Mesothelial cell of epicardium (in vitro differentiated cells): ENCODE results near the gene TMEM43. TPM values are rescaled to one million over a fixed set of nuclear protein-coding genes. Genes with fewer than 3 reads are reported as not detected.
A peak's percentile ranks its signal among the peaks of the same experiment; 100 is the strongest.

Experiments used
- DNase-seq, 2 experiments: peaks; one replicate each; pipeline ENCODE4 v3.0.0; 2021; ENCODE audit warnings: low spot score in 2 of 2; ENCODE audit not compliant: unreplicated experiment in 2 of 2
- H3K27ac Mint-ChIP-seq: 2 replicates; pipeline ENCODE4 v1.8.0; 2021; ENCODE audit warnings: mixed read lengths
- H3K27me3 Mint-ChIP-seq: 2 replicates; pipeline ENCODE4 v1.8.0; 2021; ENCODE audit warnings: low read depth, mixed read lengths
- H3K36me3 Mint-ChIP-seq: 2 replicates; pipeline ENCODE4 v1.8.0; 2021; ENCODE audit warnings: mixed read lengths
- H3K4me1 Mint-ChIP-seq: 2 replicates; pipeline ENCODE4 v1.8.0; 2021; ENCODE audit warnings: mixed read lengths
- H3K4me3 Mint-ChIP-seq: 2 replicates; pipeline ENCODE4 v1.8.0; 2021; ENCODE audit warnings: mild to moderate bottlenecking, moderate library complexity, mixed read lengths
- H3K9me3 Mint-ChIP-seq: 2 replicates; pipeline ENCODE4 v1.8.0; 2021; ENCODE audit warnings: mixed read lengths
- CTCF ChIP-seq: fragments of 200-600 bp; sonication (generic); IDR thresholded peaks from one replicate; pipeline ENCODE4 v1.5.0; 2021; ENCODE audit warnings: antibody characterized with exemption; ENCODE audit not compliant: unreplicated experiment
- total RNA-seq: library from RNA; stranded (reverse); gene quantifications from 3 replicates; pipeline ENCODE4 v1.2.1, GENCODE V29; 2021

Gene TMEM43
- total RNA-seq, 1 donor from 2014 or later, result 50.0 TPM

GRCh38 chr3:14145670-14146380, 21.0 kb downstream of the TMEM43 start:
- no peak overlapping the region for H3K4me3 Mint-ChIP-seq
- peak in 1 of 2 experiments; percentile 31 for DNase-seq
- no peaks in the 10 kb centered on the region for H3K27me3 Mint-ChIP-seq
- TF ChIP-seq CTCF, result no peak
- peaks cover 25% of the 10 kb centered on the region for H3K4me1 Mint-ChIP-seq
- peaks cover 24% of the 10 kb centered on the region for H3K36me3 Mint-ChIP-seq
- H3K27ac Mint-ChIP-seq, result peak overlapping the region; percentile 99
- no peaks in the 10 kb centered on the region for H3K9me3 Mint-ChIP-seq

GRCh38 chr3:14146381-14147065, 21.7 kb downstream of the TMEM43 start:
- Mint-ChIP-seq H3K4me3 (no peak overlapping the region), H3K27me3 (no peaks in the 10 kb centered on the region), H3K36me3 (peaks cover 26% of the 10 kb centered on the region), H3K9me3 (no peaks in the 10 kb centered on the region), H3K27ac (no peak overlapping the region), H3K4me1 (peaks cover 25% of the 10 kb centered on the region)
- TF ChIP-seq CTCF, result no peak
- peak in 1 of 2 experiments; percentile 28 for DNase-seq

- no peaks in the 10 kb centered on the region for H3K27me3 Mint-ChIP-seq
- TF ChIP-seq CTCF, result no peak
- no peaks in the 10 kb centered on the region for H3K9me3 Mint-ChIP-seq
- H3K4me1 Mint-ChIP-seq, result peaks cover 25% of the 10 kb centered on the region
- DNase-seq, result peak in 1 of 2 experiments; percentile 25
- no peak overlapping the region for H3K4me3 Mint-ChIP-seq
- H3K36me3 Mint-ChIP-seq, result peaks cover 22% of the 10 kb centered on the region
- H3K27ac Mint-ChIP-seq, result no peak overlapping the region
Measured at GRCh38 chr3:14147066-14147435, 22.2 kb downstream of the TMEM43 start.

- Mint-ChIP-seq H3K4me1 (peaks cover 22% of the 10 kb centered on the region), H3K27ac (peak overlapping the region; percentile 39), H3K36me3 (peaks cover 27% of the 10 kb centered on the region), H3K27me3 (no peaks in the 10 kb centered on the region), H3K9me3 (no peaks in the 10 kb centered on the region), H3K4me3 (no peak overlapping the region)
- no peak for DNase-seq
- no peak for TF ChIP-seq CTCF
Measured at GRCh38 chr3:14147617-14148016, 22.8 kb downstream of the TMEM43 start.

GRCh38 chr3:14148041-14148985, 23.5 kb downstream of the TMEM43 start:
- H3K4me3 Mint-ChIP-seq, result no peak overlapping the region
- peaks cover 17% of the 10 kb centered on the region for H3K4me1 Mint-ChIP-seq
- DNase-seq, result no peak
- no peaks in the 10 kb centered on the region for H3K27me3 Mint-ChIP-seq
- peaks cover 29% of the 10 kb centered on the region for H3K36me3 Mint-ChIP-seq
- TF ChIP-seq CTCF, result no peak
- H3K9me3 Mint-ChIP-seq, result no peaks in the 10 kb centered on the region
- H3K27ac Mint-ChIP-seq, result peak overlapping the region; percentile 39
